ENCODE results near the gene CTU2.

The CTU2 gene

DNA sequence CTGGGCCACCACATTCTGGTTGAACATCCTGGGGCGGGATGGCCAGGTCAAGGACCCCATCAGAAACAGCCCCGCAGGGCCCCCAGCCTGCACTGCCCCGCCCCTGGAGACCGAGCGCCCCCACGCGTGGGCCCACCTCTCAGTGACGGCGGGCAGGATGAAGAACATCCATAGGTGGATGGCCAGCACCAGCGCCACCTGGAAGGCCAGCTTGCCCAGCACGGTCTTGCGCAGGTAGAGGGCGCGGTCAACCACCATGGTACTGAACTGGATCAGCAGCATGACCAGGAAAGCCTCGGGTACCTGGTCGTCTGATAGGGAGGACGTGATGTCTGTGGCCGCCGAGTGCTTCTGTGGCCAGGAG is 13.6 kb downstream of the CTU2 start:
- no peak for TF ChIP-seq ISL1 (CRISPR knock-in tag; IDR thresholded peaks at IDR 0.05)
- TF ChIP-seq ZC3H10 (CRISPR knock-in tag; IDR thresholded peaks at IDR 0.05), result no peak
- no peak for TF ChIP-seq SNAI2 (CRISPR knock-in tag; IDR thresholded peaks at IDR 0.05)
- no peak for TF ChIP-seq CSDC2 (CRISPR knock-in tag; IDR thresholded peaks at IDR 0.05)
- no peak for TF ChIP-seq PPARA (CRISPR knock-in tag; IDR thresholded peaks at IDR 0.05; ENCODE audit: borderline replicate concordance)
- no peak for TF ChIP-seq ZNF8 (CRISPR knock-in tag; IDR thresholded peaks at IDR 0.05)
- TF ChIP-seq, protein P1, sequence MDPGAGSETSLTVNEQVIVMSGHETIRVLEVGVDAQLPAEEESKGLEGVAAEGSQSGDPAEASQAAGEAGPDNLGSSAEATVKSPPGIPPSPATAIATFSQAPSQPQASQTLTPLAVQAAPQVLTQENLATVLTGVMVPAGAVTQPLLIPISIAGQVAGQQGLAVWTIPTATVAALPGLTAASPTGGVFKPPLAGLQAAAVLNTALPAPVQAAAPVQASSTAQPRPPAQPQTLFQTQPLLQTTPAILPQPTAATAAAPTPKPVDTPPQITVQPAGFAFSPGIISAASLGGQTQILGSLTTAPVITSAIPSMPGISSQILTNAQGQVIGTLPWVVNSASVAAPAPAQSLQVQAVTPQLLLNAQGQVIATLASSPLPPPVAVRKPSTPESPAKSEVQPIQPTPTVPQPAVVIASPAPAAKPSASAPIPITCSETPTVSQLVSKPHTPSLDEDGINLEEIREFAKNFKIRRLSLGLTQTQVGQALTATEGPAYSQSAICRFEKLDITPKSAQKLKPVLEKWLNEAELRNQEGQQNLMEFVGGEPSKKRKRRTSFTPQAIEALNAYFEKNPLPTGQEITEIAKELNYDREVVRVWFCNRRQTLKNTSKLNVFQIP (CRISPR knock-in tag; IDR thresholded peaks at IDR 0.05; ENCODE audit: borderline replicate concordance, low read depth), result no peak
- TF ChIP-seq ZNF565 (CRISPR knock-in tag; conservative IDR thresholded peaks at IDR 0.05; ENCODE audit: low read depth), result no peak
- TF ChIP-seq GLIS3 (CRISPR knock-in tag; IDR thresholded peaks at IDR 0.05), result no peak
- TF ChIP-seq, protein P2, sequence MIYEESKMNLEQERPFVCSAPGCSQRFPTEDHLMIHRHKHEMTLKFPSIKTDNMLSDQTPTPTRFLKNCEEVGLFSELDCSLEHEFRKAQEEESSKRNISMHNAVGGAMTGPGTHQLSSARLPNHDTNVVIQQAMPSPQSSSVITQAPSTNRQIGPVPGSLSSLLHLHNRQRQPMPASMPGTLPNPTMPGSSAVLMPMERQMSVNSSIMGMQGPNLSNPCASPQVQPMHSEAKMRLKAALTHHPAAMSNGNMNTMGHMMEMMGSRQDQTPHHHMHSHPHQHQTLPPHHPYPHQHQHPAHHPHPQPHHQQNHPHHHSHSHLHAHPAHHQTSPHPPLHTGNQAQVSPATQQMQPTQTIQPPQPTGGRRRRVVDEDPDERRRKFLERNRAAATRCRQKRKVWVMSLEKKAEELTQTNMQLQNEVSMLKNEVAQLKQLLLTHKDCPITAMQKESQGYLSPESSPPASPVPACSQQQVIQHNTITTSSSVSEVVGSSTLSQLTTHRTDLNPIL (CRISPR knock-in tag; IDR thresholded peaks at IDR 0.05; ENCODE audit: low read depth), result no peak
- TF ChIP-seq, protein P3, sequence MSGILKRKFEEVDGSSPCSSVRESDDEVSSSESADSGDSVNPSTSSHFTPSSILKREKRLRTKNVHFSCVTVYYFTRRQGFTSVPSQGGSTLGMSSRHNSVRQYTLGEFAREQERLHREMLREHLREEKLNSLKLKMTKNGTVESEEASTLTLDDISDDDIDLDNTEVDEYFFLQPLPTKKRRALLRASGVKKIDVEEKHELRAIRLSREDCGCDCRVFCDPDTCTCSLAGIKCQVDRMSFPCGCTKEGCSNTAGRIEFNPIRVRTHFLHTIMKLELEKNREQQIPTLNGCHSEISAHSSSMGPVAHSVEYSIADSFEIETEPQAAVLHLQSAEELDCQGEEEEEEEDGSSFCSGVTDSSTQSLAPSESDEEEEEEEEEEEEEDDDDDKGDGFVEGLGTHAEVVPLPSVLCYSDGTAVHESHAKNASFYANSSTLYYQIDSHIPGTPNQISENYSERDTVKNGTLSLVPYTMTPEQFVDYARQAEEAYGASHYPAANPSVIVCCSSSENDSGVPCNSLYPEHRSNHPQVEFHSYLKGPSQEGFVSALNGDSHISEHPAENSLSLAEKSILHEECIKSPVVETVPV (CRISPR knock-in tag; IDR thresholded peaks at IDR 0.05), result no peak
- TF ChIP-seq, protein P4, sequence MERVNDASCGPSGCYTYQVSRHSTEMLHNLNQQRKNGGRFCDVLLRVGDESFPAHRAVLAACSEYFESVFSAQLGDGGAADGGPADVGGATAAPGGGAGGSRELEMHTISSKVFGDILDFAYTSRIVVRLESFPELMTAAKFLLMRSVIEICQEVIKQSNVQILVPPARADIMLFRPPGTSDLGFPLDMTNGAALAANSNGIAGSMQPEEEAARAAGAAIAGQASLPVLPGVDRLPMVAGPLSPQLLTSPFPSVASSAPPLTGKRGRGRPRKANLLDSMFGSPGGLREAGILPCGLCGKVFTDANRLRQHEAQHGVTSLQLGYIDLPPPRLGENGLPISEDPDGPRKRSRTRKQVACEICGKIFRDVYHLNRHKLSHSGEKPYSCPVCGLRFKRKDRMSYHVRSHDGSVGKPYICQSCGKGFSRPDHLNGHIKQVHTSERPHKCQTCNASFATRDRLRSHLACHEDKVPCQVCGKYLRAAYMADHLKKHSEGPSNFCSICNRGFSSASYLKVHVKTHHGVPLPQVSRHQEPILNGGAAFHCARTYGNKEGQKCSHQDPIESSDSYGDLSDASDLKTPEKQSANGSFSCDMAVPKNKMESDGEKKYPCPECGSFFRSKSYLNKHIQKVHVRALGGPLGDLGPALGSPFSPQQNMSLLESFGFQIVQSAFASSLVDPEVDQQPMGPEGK (CRISPR knock-in tag; IDR thresholded peaks at IDR 0.05; ENCODE audit: borderline replicate concordance), result no peak
- TF ChIP-seq, protein P5, sequence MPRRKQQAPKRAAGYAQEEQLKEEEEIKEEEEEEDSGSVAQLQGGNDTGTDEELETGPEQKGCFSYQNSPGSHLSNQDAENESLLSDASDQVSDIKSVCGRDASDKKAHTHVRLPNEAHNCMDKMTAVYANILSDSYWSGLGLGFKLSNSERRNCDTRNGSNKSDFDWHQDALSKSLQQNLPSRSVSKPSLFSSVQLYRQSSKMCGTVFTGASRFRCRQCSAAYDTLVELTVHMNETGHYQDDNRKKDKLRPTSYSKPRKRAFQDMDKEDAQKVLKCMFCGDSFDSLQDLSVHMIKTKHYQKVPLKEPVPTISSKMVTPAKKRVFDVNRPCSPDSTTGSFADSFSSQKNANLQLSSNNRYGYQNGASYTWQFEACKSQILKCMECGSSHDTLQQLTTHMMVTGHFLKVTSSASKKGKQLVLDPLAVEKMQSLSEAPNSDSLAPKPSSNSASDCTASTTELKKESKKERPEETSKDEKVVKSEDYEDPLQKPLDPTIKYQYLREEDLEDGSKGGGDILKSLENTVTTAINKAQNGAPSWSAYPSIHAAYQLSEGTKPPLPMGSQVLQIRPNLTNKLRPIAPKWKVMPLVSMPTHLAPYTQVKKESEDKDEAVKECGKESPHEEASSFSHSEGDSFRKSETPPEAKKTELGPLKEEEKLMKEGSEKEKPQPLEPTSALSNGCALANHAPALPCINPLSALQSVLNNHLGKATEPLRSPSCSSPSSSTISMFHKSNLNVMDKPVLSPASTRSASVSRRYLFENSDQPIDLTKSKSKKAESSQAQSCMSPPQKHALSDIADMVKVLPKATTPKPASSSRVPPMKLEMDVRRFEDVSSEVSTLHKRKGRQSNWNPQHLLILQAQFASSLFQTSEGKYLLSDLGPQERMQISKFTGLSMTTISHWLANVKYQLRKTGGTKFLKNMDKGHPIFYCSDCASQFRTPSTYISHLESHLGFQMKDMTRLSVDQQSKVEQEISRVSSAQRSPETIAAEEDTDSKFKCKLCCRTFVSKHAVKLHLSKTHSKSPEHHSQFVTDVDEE (CRISPR knock-in tag; IDR thresholded peaks at IDR 0.05), result no peak
- no peak for TF ChIP-seq ARNTL (CRISPR knock-in tag; IDR thresholded peaks at IDR 0.05; ENCODE audit: borderline replicate concordance, low read depth)
- ATAC-seq, result no peak

DNA sequence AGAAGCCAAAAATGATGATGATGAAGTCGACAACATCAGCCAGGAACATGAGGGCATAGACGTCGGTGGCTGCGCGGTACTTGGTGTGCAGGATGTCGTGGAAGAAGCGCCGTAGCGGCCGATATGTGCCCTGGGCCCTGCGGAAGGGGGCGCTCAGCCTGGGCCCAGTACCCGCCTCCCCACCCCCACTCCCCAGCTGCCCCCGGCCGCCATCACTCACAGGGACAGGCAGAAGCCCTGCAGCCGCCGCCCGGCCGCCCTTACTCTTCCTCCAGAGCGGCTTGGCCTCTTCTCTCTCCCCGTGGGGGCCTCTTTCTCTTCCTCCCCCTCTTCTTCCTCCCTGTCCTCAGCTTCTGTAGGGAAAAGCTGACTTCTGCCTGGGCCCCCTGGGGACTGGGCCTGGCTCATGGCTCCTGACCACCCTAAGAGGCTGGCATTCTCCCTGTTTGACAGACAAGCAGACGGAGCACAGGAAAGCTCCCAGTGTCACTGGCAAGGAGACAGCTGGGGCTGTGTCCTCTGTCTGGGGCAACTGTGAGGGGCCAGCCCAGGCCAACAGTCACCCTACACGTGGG is 14.2 kb downstream of the CTU2 start:
- TF ChIP-seq OSR1 (CRISPR knock-in tag; IDR thresholded peaks at IDR 0.05) (no peak), RARB (CRISPR knock-in tag; IDR thresholded peaks at IDR 0.05) (no peak), CSDC2 (CRISPR knock-in tag; IDR thresholded peaks at IDR 0.05) (no peak), ZC3H10 (CRISPR knock-in tag; IDR thresholded peaks at IDR 0.05) (no peak), ARNTL (CRISPR knock-in tag; IDR thresholded peaks at IDR 0.05; ENCODE audit: borderline replicate concordance, low read depth) (no peak), ZNF565 (CRISPR knock-in tag; conservative IDR thresholded peaks at IDR 0.05; ENCODE audit: low read depth) (no peak), ZNF70 (CRISPR knock-in tag; IDR thresholded peaks at IDR 0.05) (no peak)
- TF ChIP-seq, protein P5 (CRISPR knock-in tag; IDR thresholded peaks at IDR 0.05), result no peak
- no peak; the same call in 2 of the 3 replicates for ATAC-seq
